ENCODE data around the gene STX1B.

DNA sequence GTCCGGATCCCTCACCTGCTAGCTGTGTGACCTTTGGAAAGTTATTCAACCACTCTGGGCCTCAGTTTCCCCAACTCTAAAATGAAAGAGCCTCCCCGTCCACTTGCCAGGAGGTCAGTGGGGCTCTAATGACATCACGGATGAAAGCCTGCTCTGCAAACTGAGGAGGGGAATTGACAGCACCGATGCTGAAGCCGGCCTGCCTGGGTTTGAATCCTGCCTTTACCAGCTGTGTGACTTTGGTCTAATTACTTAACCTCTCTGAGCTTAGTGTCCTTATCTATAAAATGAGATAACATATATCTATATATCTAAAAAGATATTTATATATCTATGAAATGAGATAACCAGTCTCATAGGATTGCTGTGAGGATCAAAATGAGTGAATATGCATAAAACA, 1.9 kb downstream of the STX1B start:
- TF ChIP-seq, protein P1, sequence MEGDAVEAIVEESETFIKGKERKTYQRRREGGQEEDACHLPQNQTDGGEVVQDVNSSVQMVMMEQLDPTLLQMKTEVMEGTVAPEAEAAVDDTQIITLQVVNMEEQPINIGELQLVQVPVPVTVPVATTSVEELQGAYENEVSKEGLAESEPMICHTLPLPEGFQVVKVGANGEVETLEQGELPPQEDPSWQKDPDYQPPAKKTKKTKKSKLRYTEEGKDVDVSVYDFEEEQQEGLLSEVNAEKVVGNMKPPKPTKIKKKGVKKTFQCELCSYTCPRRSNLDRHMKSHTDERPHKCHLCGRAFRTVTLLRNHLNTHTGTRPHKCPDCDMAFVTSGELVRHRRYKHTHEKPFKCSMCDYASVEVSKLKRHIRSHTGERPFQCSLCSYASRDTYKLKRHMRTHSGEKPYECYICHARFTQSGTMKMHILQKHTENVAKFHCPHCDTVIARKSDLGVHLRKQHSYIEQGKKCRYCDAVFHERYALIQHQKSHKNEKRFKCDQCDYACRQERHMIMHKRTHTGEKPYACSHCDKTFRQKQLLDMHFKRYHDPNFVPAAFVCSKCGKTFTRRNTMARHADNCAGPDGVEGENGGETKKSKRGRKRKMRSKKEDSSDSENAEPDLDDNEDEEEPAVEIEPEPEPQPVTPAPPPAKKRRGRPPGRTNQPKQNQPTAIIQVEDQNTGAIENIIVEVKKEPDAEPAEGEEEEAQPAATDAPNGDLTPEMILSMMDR (IDR thresholded peaks at IDR 0.05 in 4 of 5, conservative IDR thresholded peaks at IDR 0.05 in 1 of 5): no peak
- no peak for TF ChIP-seq POLR2A (IDR thresholded peaks at IDR 0.05)
